Measurements from ENCODE around the gene XPNPEP2. TPM values are rescaled to one million over a fixed set of nuclear protein-coding genes. Genes with fewer than 3 reads are reported as not detected.

The XPNPEP2 gene
- polyA plus RNA-seq, 1 of the 3 experiments (the other 2 are of a cell fraction) = 0.21 TPM

DNA sequence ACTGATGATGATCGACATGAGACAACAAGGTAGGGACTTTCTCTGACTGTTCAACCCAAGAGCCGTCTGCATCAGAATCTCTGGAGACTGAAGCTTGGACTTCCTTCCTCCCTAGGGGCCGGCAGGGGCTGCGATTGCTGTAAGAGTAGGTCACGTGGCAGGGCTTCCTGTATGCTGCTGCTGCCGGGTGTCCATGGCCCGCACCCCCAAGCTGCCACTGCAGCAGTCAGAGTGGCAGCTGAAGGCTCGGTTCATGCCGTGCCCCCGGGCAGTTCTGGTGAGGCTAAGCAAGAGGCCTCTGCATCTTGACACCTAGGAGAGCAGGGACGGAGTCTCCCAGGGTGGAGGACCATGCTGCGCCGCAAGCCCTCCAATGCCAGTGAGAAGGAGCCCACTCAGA, 41.0 kb downstream of the XPNPEP2 start, which contains the start of gene SASH3:
SASH3 (plus strand) TSS at position 203 of the 400 bp plus-strand sequence; CDS start at position 352, 149 bp downstream.
- Histone ChIP-seq H3K4me2 (no peak within 1 kb of the TSS), H3K9ac (no peak within 1 kb of the TSS), H3K9me2 (no peaks in the 10 kb centered on the region), H3K9me3 (no peaks in the 10 kb centered on the region), H3K36me3 (replicated peaks in 1 of 2; ENCODE audit: control insufficient read depth in 1 of 2, insufficient read depth in 2 of 2, low read length in 1 of 2) (no peaks in the 10 kb centered on the region), H3K27me3 (ENCODE audit: insufficient read depth) (peaks cover 20% of the 10 kb centered on the region; the same call in 1 of the 2 replicates), H4K20me1 (ENCODE audit: insufficient read depth) (no peaks in the 10 kb centered on the region), H3K27ac (ENCODE audit: low read depth in 2 of 2, low read length in 1 of 2) (no peak within 1 kb of the TSS), H3K79me2 (ENCODE audit: insufficient read depth) (no peaks in the 10 kb centered on the region), H3K4me1 (ENCODE audit: control insufficient read depth in 1 of 2, insufficient read depth in 2 of 2, low read depth in 1 of 2, low read length in 1 of 2) (no peaks in the 10 kb centered on the region), H3F3A (replicated peaks; ENCODE audit: insufficient read depth) (no peaks in the 10 kb centered on the region), H2AFZ (ENCODE audit: low read depth) (no peak within 1 kb of the TSS), H3K4me3 (ENCODE audit: low read depth in 2 of 2, low read length in 1 of 2) (no peak within 1 kb of the TSS)
- WGBS (ENCODE audit: low lambda C conversion rate) = 23% methylated on average over 2 of the region's 13 CpGs
- ChIA-PET CTCF (no interaction called here), POLR2A (no interaction called here)
- no peak for TF ChIP-seq GATA2 (CRISPR knock-in tag; IDR thresholded peaks at IDR 0.05)
- TF ChIP-seq, protein P1, sequence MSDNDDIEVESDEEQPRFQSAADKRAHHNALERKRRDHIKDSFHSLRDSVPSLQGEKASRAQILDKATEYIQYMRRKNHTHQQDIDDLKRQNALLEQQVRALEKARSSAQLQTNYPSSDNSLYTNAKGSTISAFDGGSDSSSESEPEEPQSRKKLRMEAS (IDR thresholded peaks at IDR 0.05; ENCODE audit: low read depth) = no peak
- no peak for TF ChIP-seq GABPA (IDR thresholded peaks at IDR 0.05; ENCODE audit: low read depth)
- TF ChIP-seq CHD2 (IDR thresholded peaks at IDR 0.05; ENCODE audit: low read length, partially characterized antibody) = no peak
- TF ChIP-seq FOSL2 (IDR thresholded peaks at IDR 0.05; ENCODE audit: borderline replicate concordance, low read depth) = no peak
- DNase-seq = no peak

DNA sequence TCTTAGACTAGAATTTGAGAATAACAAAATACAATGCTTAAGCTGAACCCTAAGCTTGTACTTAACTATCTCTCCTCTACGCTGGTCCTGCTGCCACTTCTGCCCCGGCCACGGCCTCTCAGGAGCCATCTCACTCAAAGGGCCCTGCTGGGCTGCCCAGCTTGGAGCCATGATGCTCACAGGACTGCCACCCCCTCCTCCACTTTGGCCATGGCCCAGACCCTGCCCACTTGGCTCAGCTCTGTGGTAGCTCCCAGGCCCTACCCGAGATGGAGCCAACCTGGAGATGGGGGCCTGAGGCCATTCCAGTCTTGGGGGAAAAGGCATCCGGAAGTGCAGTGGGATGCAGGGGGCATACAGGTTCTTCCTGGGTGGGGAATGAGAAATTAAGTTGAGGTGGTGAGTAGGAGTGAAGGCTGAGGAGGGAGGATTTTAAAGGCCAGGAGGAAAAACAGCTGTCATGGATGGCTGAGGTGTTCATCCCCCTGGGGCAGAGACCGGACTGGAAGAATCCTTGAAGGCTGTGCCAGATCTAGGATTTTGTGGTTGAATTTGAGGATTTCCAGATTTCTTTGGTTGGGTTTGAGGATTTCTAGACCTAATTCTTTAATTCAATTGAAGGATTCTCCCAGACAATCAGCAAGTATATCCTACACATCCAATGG, 41.8 kb downstream of the XPNPEP2 start:
- no peak for TF ChIP-seq POLR2AphosphoS5 (IDR thresholded peaks at IDR 0.05; ENCODE audit: low read depth, low read length)
- TF ChIP-seq, protein P2, sequence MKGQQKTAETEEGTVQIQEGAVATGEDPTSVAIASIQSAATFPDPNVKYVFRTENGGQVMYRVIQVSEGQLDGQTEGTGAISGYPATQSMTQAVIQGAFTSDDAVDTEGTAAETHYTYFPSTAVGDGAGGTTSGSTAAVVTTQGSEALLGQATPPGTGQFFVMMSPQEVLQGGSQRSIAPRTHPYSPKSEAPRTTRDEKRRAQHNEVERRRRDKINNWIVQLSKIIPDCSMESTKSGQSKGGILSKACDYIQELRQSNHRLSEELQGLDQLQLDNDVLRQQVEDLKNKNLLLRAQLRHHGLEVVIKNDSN (IDR thresholded peaks at IDR 0.05; ENCODE audit: borderline replicate concordance, low read depth) = no peak
- TF ChIP-seq, protein P3, sequence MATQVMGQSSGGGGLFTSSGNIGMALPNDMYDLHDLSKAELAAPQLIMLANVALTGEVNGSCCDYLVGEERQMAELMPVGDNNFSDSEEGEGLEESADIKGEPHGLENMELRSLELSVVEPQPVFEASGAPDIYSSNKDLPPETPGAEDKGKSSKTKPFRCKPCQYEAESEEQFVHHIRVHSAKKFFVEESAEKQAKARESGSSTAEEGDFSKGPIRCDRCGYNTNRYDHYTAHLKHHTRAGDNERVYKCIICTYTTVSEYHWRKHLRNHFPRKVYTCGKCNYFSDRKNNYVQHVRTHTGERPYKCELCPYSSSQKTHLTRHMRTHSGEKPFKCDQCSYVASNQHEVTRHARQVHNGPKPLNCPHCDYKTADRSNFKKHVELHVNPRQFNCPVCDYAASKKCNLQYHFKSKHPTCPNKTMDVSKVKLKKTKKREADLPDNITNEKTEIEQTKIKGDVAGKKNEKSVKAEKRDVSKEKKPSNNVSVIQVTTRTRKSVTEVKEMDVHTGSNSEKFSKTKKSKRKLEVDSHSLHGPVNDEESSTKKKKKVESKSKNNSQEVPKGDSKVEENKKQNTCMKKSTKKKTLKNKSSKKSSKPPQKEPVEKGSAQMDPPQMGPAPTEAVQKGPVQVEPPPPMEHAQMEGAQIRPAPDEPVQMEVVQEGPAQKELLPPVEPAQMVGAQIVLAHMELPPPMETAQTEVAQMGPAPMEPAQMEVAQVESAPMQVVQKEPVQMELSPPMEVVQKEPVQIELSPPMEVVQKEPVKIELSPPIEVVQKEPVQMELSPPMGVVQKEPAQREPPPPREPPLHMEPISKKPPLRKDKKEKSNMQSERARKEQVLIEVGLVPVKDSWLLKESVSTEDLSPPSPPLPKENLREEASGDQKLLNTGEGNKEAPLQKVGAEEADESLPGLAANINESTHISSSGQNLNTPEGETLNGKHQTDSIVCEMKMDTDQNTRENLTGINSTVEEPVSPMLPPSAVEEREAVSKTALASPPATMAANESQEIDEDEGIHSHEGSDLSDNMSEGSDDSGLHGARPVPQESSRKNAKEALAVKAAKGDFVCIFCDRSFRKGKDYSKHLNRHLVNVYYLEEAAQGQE (IDR thresholded peaks at IDR 0.05; ENCODE audit: low read depth, low read length) = no peak
- TF ChIP-seq, protein P4, sequence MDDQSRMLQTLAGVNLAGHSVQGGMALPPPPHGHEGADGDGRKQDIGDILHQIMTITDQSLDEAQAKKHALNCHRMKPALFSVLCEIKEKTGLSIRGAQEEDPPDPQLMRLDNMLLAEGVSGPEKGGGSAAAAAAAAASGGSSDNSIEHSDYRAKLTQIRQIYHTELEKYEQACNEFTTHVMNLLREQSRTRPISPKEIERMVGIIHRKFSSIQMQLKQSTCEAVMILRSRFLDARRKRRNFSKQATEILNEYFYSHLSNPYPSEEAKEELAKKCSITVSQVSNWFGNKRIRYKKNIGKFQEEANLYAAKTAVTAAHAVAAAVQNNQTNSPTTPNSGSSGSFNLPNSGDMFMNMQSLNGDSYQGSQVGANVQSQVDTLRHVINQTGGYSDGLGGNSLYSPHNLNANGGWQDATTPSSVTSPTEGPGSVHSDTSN (IDR thresholded peaks at IDR 0.05) = no peak
- no peak for TF ChIP-seq YY1 (IDR thresholded peaks at IDR 0.05; ENCODE audit: low read depth)
- no peak for TF ChIP-seq NFIC (IDR thresholded peaks at IDR 0.05; ENCODE audit: borderline replicate concordance)
- TF ChIP-seq TAF1 (IDR thresholded peaks at IDR 0.05; ENCODE audit: borderline replicate concordance, low read depth, low read length) = no peak
- no peak for TF ChIP-seq GABPA (IDR thresholded peaks at IDR 0.05; ENCODE audit: low read depth)
- TF ChIP-seq, protein P5, sequence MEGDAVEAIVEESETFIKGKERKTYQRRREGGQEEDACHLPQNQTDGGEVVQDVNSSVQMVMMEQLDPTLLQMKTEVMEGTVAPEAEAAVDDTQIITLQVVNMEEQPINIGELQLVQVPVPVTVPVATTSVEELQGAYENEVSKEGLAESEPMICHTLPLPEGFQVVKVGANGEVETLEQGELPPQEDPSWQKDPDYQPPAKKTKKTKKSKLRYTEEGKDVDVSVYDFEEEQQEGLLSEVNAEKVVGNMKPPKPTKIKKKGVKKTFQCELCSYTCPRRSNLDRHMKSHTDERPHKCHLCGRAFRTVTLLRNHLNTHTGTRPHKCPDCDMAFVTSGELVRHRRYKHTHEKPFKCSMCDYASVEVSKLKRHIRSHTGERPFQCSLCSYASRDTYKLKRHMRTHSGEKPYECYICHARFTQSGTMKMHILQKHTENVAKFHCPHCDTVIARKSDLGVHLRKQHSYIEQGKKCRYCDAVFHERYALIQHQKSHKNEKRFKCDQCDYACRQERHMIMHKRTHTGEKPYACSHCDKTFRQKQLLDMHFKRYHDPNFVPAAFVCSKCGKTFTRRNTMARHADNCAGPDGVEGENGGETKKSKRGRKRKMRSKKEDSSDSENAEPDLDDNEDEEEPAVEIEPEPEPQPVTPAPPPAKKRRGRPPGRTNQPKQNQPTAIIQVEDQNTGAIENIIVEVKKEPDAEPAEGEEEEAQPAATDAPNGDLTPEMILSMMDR (IDR thresholded peaks at IDR 0.05) = no peak
- TF ChIP-seq EP300 (IDR thresholded peaks at IDR 0.05; ENCODE audit: borderline replicate concordance in 1 of 2, low read depth in 1 of 2, low read length in 1 of 2) = no peak
- TF ChIP-seq EZH2phosphoT487 (IDR thresholded peaks at IDR 0.05; ENCODE audit: borderline replicate concordance, low read depth) = no peak
- no peak for TF ChIP-seq NRF1 (IDR thresholded peaks at IDR 0.05; ENCODE audit: low read depth, low read length)
- TF ChIP-seq, protein P1 (IDR thresholded peaks at IDR 0.05; ENCODE audit: low read depth) = no peak
- no peak for TF ChIP-seq FOXJ3 (CRISPR knock-in tag; IDR thresholded peaks at IDR 0.05)
- no peak for TF ChIP-seq SMC3 (IDR thresholded peaks at IDR 0.05; ENCODE audit: low read depth, low read length)
- TF ChIP-seq JUND (IDR thresholded peaks at IDR 0.05) = no peak
- CTCF ChIA-PET = no interaction called here
- no peak overlapping the region for H3K9ac ChIP-seq
- no peaks in the 10 kb centered on the region for H3K9me2 ChIP-seq
- H3K27ac ChIP-seq (ENCODE audit: low read depth in 2 of 2, low read length in 1 of 2) = no peak overlapping the region
- no peak overlapping the region for H2AFZ ChIP-seq (ENCODE audit: low read depth)
- no peaks in the 10 kb centered on the region for H3K36me3 ChIP-seq (replicated peaks in 1 of 2; ENCODE audit: control insufficient read depth in 1 of 2, insufficient read depth in 2 of 2, low read length in 1 of 2)
- POLR2A ChIA-PET = no interaction called here
- no peak for DNase-seq
- no peaks in the 10 kb centered on the region for H3K79me2 ChIP-seq (ENCODE audit: insufficient read depth)
- H3K4me3 ChIP-seq (ENCODE audit: low read depth in 2 of 2, low read length in 1 of 2) = no peak overlapping the region
- H4K20me1 ChIP-seq (ENCODE audit: insufficient read depth) = no peaks in the 10 kb centered on the region
- H3K9me3 ChIP-seq = no peaks in the 10 kb centered on the region
- peaks cover 20% of the 10 kb centered on the region; the same call in 1 of the 2 replicates for H3K27me3 ChIP-seq (ENCODE audit: insufficient read depth)
- H3K4me1 ChIP-seq (ENCODE audit: control insufficient read depth in 1 of 2, insufficient read depth in 2 of 2, low read depth in 1 of 2, low read length in 1 of 2) = no peaks in the 10 kb centered on the region
- H3K4me2 ChIP-seq = no peak overlapping the region
- WGBS (ENCODE audit: low lambda C conversion rate) = 48% methylated on average over 6 of the region's 6 CpGs
- no peaks in the 10 kb centered on the region for H3F3A ChIP-seq (replicated peaks; ENCODE audit: insufficient read depth)

Measured in SK-N-SH (cell line).